Suppressor macrophage (primary cell): ENCODE results near the gene FAP.

Experiments
- DNase-seq, 4 experiments: peaks; one replicate each; pipeline ENCODE4 v3.0.0-alpha.2; 2020 to 2022

The FAP gene

GRCh38 chr2:162184821-162185450 is 58.3 kb downstream of the FAP start:
- DNase-seq, result no peak

GRCh38 chr2:162184359-162184758 is 58.9 kb downstream of the FAP start:
- no peak for DNase-seq

DNA sequence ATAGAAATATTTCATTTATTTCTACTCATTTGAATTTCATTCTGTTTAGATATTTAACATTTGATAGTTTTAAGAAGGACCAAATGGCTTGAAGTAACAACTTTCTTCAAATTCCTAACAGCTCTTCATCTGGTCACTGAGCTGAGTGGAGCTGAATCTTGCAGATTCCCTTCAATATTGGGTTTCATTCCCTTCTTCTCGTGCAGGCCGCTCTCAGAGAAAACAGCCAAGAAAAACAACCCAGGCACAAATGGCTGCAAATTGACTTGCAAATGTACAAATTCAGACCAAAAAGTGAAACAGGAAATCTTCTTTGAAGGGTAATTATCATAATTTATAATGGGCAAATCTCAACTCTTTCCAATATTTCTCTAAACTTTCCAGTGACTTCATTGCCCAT is 60.9 kb downstream of the FAP start:
- DNase-seq, result no peak

DNA sequence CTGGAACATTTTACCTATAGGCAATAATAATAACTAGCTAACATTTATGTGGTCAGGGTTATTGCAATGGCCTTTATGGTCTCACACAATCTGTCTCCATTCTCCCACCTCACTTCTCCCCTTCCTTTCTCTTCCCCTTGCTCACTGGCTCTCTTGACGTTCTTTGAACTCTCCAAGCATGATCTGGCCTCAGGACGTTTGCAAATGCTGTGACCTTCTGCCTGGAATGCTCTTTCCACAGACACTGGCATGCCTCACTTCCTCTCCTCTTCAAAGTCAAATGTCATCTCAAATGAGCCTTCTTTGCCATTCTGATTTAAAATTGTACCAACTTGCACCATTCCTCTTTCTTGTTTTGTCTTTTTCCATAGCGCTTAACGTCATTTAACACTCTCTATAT is 65.9 kb downstream of the FAP start:
- DNase-seq, result peak in 2 of 4 experiments; percentile 14 to 17

DNA sequence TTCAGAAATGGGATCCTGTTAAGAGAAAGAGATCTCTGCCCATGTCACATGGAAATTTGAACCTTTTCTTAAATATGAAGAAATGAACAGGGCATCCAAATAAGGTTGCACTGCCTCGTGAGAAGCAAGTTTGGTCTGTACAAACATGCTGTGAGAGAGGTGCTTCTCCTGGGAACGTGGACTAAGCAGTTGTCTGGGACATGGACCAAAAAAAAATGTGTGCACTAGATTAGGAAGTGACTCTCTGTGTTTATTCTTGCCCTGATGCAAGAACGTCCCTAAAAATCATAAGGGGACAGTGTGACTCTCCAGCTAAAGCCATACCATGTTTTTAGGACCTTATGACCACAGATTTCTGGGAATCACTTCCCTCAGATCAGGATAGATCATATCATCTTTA is 67.5 kb downstream of the FAP start:
- DNase-seq, result no peak

GRCh38 chr2:162174746-162175145 is 68.5 kb downstream of the FAP start:
- no peak for DNase-seq

DNA sequence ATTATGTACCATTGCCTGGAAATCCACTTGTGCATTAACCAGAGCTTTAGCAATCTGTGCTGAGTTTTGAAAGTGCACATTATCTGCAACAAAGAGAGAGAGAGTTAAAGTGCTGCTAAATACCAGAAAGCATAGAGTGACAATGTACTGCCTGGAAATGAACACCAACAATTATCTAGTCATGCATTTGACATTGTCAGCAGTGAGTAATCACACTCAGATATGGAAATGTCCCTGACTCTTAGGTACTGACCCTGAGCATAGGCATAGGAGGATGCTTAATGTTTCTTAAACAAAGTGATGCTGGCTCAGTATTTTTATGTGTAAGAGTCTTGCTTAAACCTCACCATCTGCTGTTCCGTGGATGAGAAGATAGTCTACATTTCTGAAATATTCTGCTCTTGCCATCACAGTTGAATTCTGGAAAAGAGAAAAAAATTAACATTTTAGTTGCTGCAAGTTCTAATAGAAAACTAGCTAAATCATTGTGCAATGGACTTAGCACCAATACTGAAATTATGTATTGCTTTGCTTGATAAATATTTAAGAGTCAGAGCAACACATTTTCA is 70.4 kb downstream of the FAP start:
- no peak for DNase-seq

DNA sequence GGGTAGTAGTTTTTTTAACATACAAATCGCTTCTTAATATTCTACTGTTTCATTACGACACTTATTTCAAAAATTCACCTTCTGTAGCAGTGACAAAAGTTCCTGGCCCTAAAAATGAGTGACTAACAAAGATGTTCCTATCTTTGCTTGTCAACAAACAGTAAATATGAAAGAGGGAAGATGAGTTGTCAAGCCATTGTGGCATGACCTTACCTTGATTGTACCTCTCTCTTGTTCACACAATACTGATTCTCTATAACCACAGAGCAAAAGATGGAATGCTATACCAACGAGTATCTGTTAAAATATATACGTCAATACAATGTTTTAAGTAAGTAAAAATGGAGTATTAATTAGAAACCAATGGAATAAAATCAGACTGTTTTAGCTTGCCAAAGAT is 76.5 kb downstream of the FAP start:
- DNase-seq, result no peak

GRCh38 chr2:162166174-162166573 is 77.1 kb downstream of the FAP start:
- DNase-seq, result no peak

GRCh38 chr2:162164802-162165201 is 78.4 kb downstream of the FAP start:
- DNase-seq, result no peak

DNA sequence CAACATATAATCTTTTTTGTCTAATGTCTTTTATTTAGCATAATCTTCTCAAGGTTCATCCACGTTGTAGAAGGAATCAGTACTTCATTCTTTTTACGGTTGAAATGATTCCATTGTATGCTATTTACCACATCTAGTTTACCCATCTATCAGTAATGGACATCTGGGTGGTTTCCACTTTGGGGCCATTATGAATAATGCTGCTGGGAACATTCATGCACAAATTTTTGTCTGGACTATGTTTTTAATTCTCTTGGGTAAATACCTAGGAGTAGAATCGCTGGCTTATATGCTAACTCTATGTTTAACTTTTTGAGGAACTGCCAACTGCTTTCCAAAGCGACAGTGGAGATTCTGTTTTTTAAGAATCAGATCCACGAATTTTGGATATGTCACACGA is 83.8 kb downstream of the FAP start:
- no peak for DNase-seq

GRCh38 chr2:162156149-162156548 is 87.1 kb downstream of the FAP start:
- no peak for DNase-seq

- DNase-seq, result no peak
Observed at GRCh38 chr2:162155093-162155492, 88.2 kb downstream of the FAP start.

- peak; percentile 69 to 79 (median 76) for DNase-seq
Observed at GRCh38 chr2:162153608-162154224, 89.5 kb downstream of the FAP start.

DNA sequence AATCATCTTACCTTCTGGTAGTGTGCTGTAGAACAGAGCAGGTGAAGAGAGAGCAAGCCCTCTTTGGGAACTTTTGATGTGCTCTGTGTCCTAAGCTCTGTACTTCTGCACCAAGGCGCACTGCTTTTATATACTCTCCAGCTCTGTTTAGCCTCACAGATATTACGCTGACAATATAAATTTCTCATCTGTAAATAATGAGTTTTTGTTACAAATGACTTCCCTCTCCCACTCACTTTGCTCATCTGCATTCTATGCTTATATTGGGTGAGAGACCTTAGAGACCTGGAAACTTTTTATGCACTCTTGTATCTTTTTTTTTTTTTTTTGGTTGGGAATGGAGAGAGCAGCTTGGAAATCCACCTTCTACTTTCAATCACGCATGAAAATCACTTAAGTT is 91.1 kb downstream of the FAP start, which contains the start of gene GCG:
Gene GCG, minus strand, starts transcription at position 101 of the 400 bp plus-strand sequence. CDS start 3,069 bp downstream, outside the sequence.
- DNase-seq, result no peak

DNA sequence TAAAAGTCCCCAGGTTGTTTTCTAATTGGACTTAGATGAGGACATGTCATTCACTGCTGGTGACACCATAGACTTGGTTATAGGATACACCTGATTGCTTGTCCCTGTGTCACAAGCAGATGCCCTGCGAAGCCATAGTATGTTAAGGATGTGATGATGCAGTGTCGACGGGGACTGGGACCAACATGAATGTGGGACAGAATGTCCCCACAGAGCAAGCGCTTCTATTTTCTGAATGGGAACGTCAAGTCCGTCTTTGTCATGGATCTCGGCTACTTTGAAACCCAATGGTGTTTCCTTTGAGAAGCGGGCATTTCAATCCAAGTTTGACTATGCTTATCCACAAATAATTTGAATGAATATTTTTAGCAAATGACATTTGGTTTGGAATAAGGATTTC is 93.3 kb downstream of the FAP start:
- no peak for DNase-seq

- DNase-seq, result no peak
Observed at GRCh38 chr2:162149466-162149865, 93.8 kb downstream of the FAP start.

- no peak for DNase-seq
Observed at GRCh38 chr2:162148956-162149355, 94.3 kb downstream of the FAP start.

- no peak for DNase-seq
Observed at GRCh38 chr2:162143969-162144368, 99.3 kb downstream of the FAP start.

GRCh38 chr2:162138310-162138709 is 104.9 kb downstream of the FAP start:
- no peak for DNase-seq

DNA sequence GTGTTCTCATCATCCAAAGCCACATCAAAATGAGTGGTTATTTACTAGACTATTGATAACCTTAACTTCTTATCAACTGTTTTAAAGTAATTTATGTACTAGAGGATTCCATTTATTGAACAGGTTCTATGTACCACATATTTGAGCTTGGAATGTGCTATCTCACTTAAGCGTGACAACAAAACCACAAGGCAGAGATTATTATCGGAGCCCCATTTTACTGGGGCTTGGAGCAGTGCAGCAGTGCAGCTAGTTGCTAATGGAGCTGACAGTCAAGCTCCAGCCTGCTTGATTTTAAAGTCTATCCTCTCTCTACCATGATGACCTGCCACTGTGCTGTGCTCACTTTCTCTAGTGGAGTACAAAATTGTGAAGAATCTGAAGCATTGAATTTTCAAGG is 115.8 kb downstream of the FAP start:
- DNase-seq, result no peak

DNA sequence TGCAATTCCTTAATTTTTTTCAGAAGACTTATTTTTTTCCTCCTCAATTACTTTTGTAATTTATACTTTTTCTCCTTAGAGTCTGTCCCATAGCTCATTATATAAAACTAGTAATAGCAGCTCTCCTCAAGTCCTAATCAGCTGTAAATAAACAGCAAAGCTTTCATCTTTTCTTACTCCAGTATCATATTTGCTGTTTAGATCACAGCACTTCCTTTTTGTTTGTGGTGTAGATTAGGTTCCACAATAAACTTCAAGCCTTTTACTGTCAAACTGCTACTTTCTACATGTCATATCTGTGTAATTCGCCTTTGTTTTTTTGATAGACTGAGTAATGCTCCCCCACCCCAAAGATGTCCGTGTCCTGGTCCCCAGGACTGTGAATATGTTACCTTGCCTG is 116.7 kb downstream of the FAP start:
- peak in 2 of 4 experiments; percentile 25 to 31 for DNase-seq

- peak; percentile 71 to 89 (median 81) for DNase-seq
Observed at GRCh38 chr2:162126111-162126519, 117.1 kb downstream of the FAP start.

GRCh38 chr2:162125138-162125537 is 118.1 kb downstream of the FAP start:
- no peak for DNase-seq
